IMR-90 (cell line): ENCODE results near the gene DAB1. TPM values are rescaled to one million over a fixed set of nuclear protein-coding genes. Genes with fewer than 3 reads are reported as not detected.

Source experiments
- ATAC-seq: fragments of 200-7000 bp; cut with Tn5 transposase; 2 replicates; pipeline ENCODE4 v1.9.1; 2020; ENCODE audit warnings: low read depth, mild to moderate bottlenecking, moderate library complexity
- BruUV-seq: library from RNA; stranded (reverse); fragments of 400-500 nt; replicated peaks from 2 replicates; lab custom pipeline; 2021; lab: Mats Ljungman, UMichigan
- CTCF ChIA-PET: fragments of 300-600 bp; formaldehyde crosslinking; extraction: SDS; loops from one replicate; lab custom pipeline; 2021; ENCODE audit warnings: antibody characterized with exemption; lab: Yijun Ruan, JAX
- POLR2A ChIA-PET: fragments of 300-600 bp; sonication (Branson Sonifier 250); formaldehyde crosslinking; loops from one replicate; lab custom pipeline; 2022; ENCODE audit warnings: antibody characterized with exemption; ENCODE audit not compliant: unreplicated experiment; lab: Charles Lee
- DNase-seq: peaks from one replicate; pipeline ENCODE4 v3.0.0; 2013
- H2AFZ ChIP-seq: replicated peaks from 2 replicates; pipeline ENCODE3; 2013; ENCODE audit warnings: low read length, mild to moderate bottlenecking; ENCODE audit not compliant: poor library complexity
- H2AK5ac ChIP-seq: 2 replicates; pipeline ENCODE4 v1.6.1; 2013; ENCODE audit warnings: low read depth, low read length, inconsistent platforms
- H2AK9ac ChIP-seq: replicated peaks from 2 replicates; pipeline ENCODE3; 2013; ENCODE audit warnings: mild to moderate bottlenecking, low read depth, low read length, moderate library complexity; ENCODE audit not compliant: poor library complexity
- H2BK120ac ChIP-seq: 2 replicates; pipeline ENCODE4 v1.6.1; 2013; ENCODE audit warnings: low read depth, low read length, inconsistent platforms
- H2BK15ac ChIP-seq: 3 replicates; pipeline ENCODE4 v1.6.1; 2013; ENCODE audit warnings: low read depth, low read length, inconsistent platforms
- H2BK20ac ChIP-seq: 2 replicates; pipeline ENCODE4 v1.6.1; 2013; ENCODE audit warnings: low read depth, mild to moderate bottlenecking, inconsistent platforms, low read length, moderate library complexity
- H2BK5ac ChIP-seq: 2 replicates; pipeline ENCODE4 v1.6.1; 2013; ENCODE audit warnings: mild to moderate bottlenecking, low read depth, low read length, inconsistent platforms; ENCODE audit not compliant: poor library complexity, severe bottlenecking
- H3K14ac ChIP-seq: replicated peaks from 2 replicates; pipeline ENCODE4 v1.6.1; 2013; ENCODE audit warnings: low read depth, low read length, inconsistent platforms
- H3K18ac ChIP-seq: 2 replicates; pipeline ENCODE4 v1.6.1; 2013; ENCODE audit warnings: low read depth, low read length, control low read depth
- H3K23ac ChIP-seq: 2 replicates; pipeline ENCODE4 v1.6.1; 2013; ENCODE audit warnings: low read depth, low read length, inconsistent platforms
- H3K27ac ChIP-seq: 2 replicates; pipeline ENCODE4 v1.5.1; 2013; ENCODE audit warnings: mild to moderate bottlenecking, control low read depth, low read length; ENCODE audit not compliant: insufficient read depth
- H3K27me3 ChIP-seq: 2 replicates; pipeline ENCODE4 v1.6.1; 2013; ENCODE audit warnings: low read length; ENCODE audit not compliant: control insufficient read depth, insufficient read depth
- H3K36me3 ChIP-seq: 2 replicates; pipeline ENCODE4 v1.6.1; 2013; ENCODE audit warnings: low read length, mixed read lengths; ENCODE audit not compliant: control insufficient read depth, insufficient read depth
- H3K4ac ChIP-seq: 2 replicates; pipeline ENCODE4 v1.6.1; 2013; ENCODE audit warnings: low read depth, low read length, inconsistent platforms
- H3K4me1 ChIP-seq: 2 replicates; pipeline ENCODE4 v1.6.1; 2013; ENCODE audit warnings: low read length, mixed read lengths; ENCODE audit not compliant: control insufficient read depth, insufficient read depth
- H3K4me2 ChIP-seq: 2 replicates; pipeline ENCODE4 v1.6.1; 2013; ENCODE audit warnings: low read depth, mild to moderate bottlenecking, control low read depth, low read length, moderate library complexity
- H3K4me3 ChIP-seq: 2 replicates; pipeline ENCODE4 v1.5.1; 2013; ENCODE audit warnings: low read depth, mild to moderate bottlenecking, control low read depth, low read length, moderate library complexity; ENCODE audit not compliant: insufficient read depth
- H3K56ac ChIP-seq: 2 replicates; pipeline ENCODE4 v1.6.1; 2013; ENCODE audit warnings: low read length, inconsistent platforms; ENCODE audit not compliant: insufficient read depth; ENCODE audit errors: extremely low read depth
- H3K79me1 ChIP-seq, 2 experiments: 2 replicates each; pipeline ENCODE4 v1.6.1; 2013; ENCODE audit warnings: low read length in 2 of 2, inconsistent platforms in 1 of 2, low read depth in 1 of 2
- H3K9ac ChIP-seq: 2 replicates; pipeline ENCODE4 v1.6.1; 2013; ENCODE audit warnings: low read depth, low read length, control low read depth
- H3K9me1 ChIP-seq: 2 replicates; pipeline ENCODE4 v1.6.1; 2013; ENCODE audit warnings: low read length, inconsistent platforms; ENCODE audit not compliant: insufficient read depth
- H3K9me3 ChIP-seq: 2 replicates; pipeline ENCODE4 v1.6.1; 2013; ENCODE audit warnings: low read length; ENCODE audit not compliant: control insufficient read depth, insufficient read depth
- H4K20me1 ChIP-seq: 2 replicates; pipeline ENCODE4 v1.6.1; 2013; ENCODE audit warnings: low read length, inconsistent platforms; ENCODE audit not compliant: insufficient read depth
- H4K5ac ChIP-seq: 2 replicates; pipeline ENCODE4 v1.6.1; 2013; ENCODE audit warnings: mild to moderate bottlenecking, low read depth, low read length, control low read depth
- H4K8ac ChIP-seq, 2 experiments: 2 replicates each; pipeline ENCODE4 v1.6.1; 2013; ENCODE audit warnings: low read depth in 2 of 2, low read length in 2 of 2, control low read depth in 1 of 2, inconsistent platforms in 1 of 2
- H4K91ac ChIP-seq: 2 replicates; pipeline ENCODE4 v1.6.1; 2013; ENCODE audit warnings: low read depth, low read length, inconsistent platforms; ENCODE audit not compliant: insufficient read depth
- BHLHE40 ChIP-seq: fragments of 150-350 bp; IDR thresholded peaks from 2 replicates; pipeline ENCODE4 v1.6.1; 2016; ENCODE audit warnings: mild to moderate bottlenecking, low read depth, low read length
- CEBPB ChIP-seq: IDR thresholded peaks from 2 replicates; pipeline ENCODE4 v1.6.1; 2012; ENCODE audit warnings: low read depth, low read length, improper control_type of control experiment
- CHD1 ChIP-seq: IDR thresholded peaks from 2 replicates; pipeline ENCODE4 v1.6.1; 2012; ENCODE audit warnings: low read depth, low read length, improper control_type of control experiment
- FOS ChIP-seq: fragments of 150-350 bp; IDR thresholded peaks from 2 replicates; pipeline ENCODE4 v1.6.1; 2016; ENCODE audit warnings: low read depth, low read length
- MAFK ChIP-seq: IDR thresholded peaks from 2 replicates; pipeline ENCODE4 v1.6.1; 2012; ENCODE audit warnings: low read depth, low read length, improper control_type of control experiment
- MXI1 ChIP-seq: IDR thresholded peaks from 2 replicates; pipeline ENCODE4 v1.6.1; 2012; ENCODE audit warnings: low read depth, mild to moderate bottlenecking, low read length, moderate library complexity, borderline replicate concordance
- NFE2L2 ChIP-seq: fragments of 150-350 bp; IDR thresholded peaks from 2 replicates; pipeline ENCODE4 v1.6.1; 2016; ENCODE audit warnings: low read depth, mild to moderate bottlenecking, low read length
- POLR2A ChIP-seq: IDR thresholded peaks from 2 replicates; pipeline ENCODE4 v1.6.1; 2012; ENCODE audit warnings: mild to moderate bottlenecking, low read depth, low read length
- RAD21 ChIP-seq: IDR thresholded peaks from 2 replicates; pipeline ENCODE4 v1.6.1; 2012; ENCODE audit warnings: low read length, improper control_type of control experiment
- RCOR1 ChIP-seq: IDR thresholded peaks from 2 replicates; pipeline ENCODE4 v1.6.1; 2012; ENCODE audit warnings: mild to moderate bottlenecking, low read length, improper control_type of control experiment; ENCODE audit not compliant: insufficient replicate concordance
- RFX5 ChIP-seq: IDR thresholded peaks from 2 replicates; pipeline ENCODE4 v1.8.0; 2012; ENCODE audit warnings: low read depth, mild to moderate bottlenecking, low read length, moderate library complexity
- SMC3 ChIP-seq: fragments of 150-350 bp; IDR thresholded peaks from 2 replicates; pipeline ENCODE4 v1.6.1; 2016; ENCODE audit warnings: low read depth, mild to moderate bottlenecking, antibody characterized with exemption, low read length, moderate library complexity
- WGBS, 2 experiments: methylation state at CpG; one replicate each; pipeline versions ENCODE4 v1.1.5 to v1.1.7; 2013; ENCODE audit warnings: missing lambda C conversion rate in 2 of 2; ENCODE audit not compliant: insufficient read length in 1 of 2; ENCODE audit errors: extremely low coverage in 2 of 2; 5-methylcytosine and 5-hydroxymethylcytosine counted together
- dilution Hi-C: fragments of 300-500 bp; cut with HindIII; formaldehyde crosslinking; loops from one replicate; pipeline ENCODE4 v1.14.3; 2018; ENCODE audit warnings: low sequenced_read_pairs; ENCODE audit not compliant: unreplicated experiment
- in situ Hi-C: fragments of 300-500 bp; cut with MboI; formaldehyde crosslinking; loops from 3 replicates; pipeline ENCODE4 v1.14.3; 2019; ENCODE audit warnings: low sequenced_read_pairs, inconsistent platforms, mixed read lengths
- intact Hi-C: fragments of 100-400 bp; cut with micrococcal nuclease; formaldehyde crosslinking; loops from 2 replicates; pipeline ENCODE4 v1.10.0; 2022
- polyA plus RNA-seq, 3 experiments: library from polyadenylated mRNA; depleted of rRNA; stranded (reverse); fragments of >200 nt; gene quantifications; 2 replicates each; pipeline ENCODE4 v1.2.3, GENCODE V29; 2012; ENCODE audit warnings: low replicate concordance in 1 of 3
- total RNA-seq: library from RNA; depleted of rRNA; stranded (reverse); fragments of >200 nt; gene quantifications from 2 replicates; pipeline ENCODE4 v1.2.3, GENCODE V29; 2012
- TF ChIP-seq, protein P1 (sequence below): fragments of 150-350 bp; IDR thresholded peaks from 2 replicates; pipeline ENCODE4 v1.6.1; 2016; ENCODE audit warnings: low read depth, mild to moderate bottlenecking, low read length, moderate library complexity, borderline replicate concordance
- TF ChIP-seq, protein P2 (sequence below): fragments of 150-350 bp; IDR thresholded peaks from 2 replicates; pipeline ENCODE4 v1.6.1; 2017; ENCODE audit warnings: mild to moderate bottlenecking, antibody characterized with exemption, low read length, low read depth

The DAB1 gene
- total and polyA plus RNA-seq, 2 of the 4 experiments (the other 2 are of a cell fraction), result 0.18 to 0.41 TPM

DNA sequence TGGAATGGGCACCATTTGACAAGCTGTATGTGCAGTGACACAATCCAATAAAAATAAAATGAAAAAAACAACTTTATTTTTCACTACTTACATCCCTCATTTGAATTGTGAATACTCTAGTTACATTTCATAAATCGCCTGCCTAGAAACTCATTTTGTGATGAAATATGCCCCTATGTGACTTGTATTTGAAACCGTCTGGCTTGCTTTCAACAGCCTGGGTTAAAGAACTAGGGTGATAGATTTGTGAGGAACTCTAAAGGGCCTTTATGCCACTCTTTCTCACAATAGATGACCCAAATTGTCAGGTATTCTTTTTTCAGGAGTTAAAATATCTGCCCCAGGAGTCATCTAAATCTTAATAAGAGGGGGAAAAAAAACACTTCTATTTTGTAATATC is 137.9 kb downstream of the DAB1 start:
- H3K23ac ChIP-seq, result no peak overlapping the region
- no peak overlapping the region for H3K14ac ChIP-seq
- no peaks in the 10 kb centered on the region; the same call in 1 of the 2 replicates for H3K4me1 ChIP-seq
- H2AK9ac ChIP-seq, result no peak overlapping the region
- TF ChIP-seq POLR2A (no peak), SMC3 (no peak), CHD1 (no peak), BHLHE40 (no peak), RFX5 (no peak), FOS (no peak), MXI1 (no peak), CEBPB (no peak), MAFK (no peak), NFE2L2 (no peak), RAD21 (no peak), RCOR1 (no peak)
- TF ChIP-seq, protein P1, sequence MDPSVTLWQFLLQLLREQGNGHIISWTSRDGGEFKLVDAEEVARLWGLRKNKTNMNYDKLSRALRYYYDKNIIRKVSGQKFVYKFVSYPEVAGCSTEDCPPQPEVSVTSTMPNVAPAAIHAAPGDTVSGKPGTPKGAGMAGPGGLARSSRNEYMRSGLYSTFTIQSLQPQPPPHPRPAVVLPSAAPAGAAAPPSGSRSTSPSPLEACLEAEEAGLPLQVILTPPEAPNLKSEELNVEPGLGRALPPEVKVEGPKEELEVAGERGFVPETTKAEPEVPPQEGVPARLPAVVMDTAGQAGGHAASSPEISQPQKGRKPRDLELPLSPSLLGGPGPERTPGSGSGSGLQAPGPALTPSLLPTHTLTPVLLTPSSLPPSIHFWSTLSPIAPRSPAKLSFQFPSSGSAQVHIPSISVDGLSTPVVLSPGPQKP, result no peak
- TF ChIP-seq, protein P2, sequence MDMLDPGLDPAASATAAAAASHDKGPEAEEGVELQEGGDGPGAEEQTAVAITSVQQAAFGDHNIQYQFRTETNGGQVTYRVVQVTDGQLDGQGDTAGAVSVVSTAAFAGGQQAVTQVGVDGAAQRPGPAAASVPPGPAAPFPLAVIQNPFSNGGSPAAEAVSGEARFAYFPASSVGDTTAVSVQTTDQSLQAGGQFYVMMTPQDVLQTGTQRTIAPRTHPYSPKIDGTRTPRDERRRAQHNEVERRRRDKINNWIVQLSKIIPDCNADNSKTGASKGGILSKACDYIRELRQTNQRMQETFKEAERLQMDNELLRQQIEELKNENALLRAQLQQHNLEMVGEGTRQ, result no peak
- no peak overlapping the region for H3K27ac ChIP-seq
- no peaks in the 10 kb centered on the region for H4K20me1 ChIP-seq
- H3K36me3 ChIP-seq, result no peaks in the 10 kb centered on the region
- ATAC-seq (no peak), DNase-seq (no peak)
- in situ Hi-C loops (no loop called here), intact Hi-C loops (no loop called here), dilution Hi-C loops (no loop called here)
- no peak overlapping the region for H3K56ac ChIP-seq
- H2AFZ ChIP-seq, result no peak overlapping the region
- no peak overlapping the region for H3K4me3 ChIP-seq
- H3K79me1 ChIP-seq, result no peaks in the 10 kb centered on the region
- CTCF ChIA-PET, result no interaction called here
- H3K4me2 ChIP-seq, result no peak overlapping the region
- H3K18ac ChIP-seq, result no peak overlapping the region
- no peak overlapping the region for H3K4ac ChIP-seq
- H3K9ac ChIP-seq, result no peak overlapping the region
- no TSS peak for BruUV-seq
- no peak overlapping the region for H2BK20ac ChIP-seq
- no peak overlapping the region for H4K91ac ChIP-seq
- no peak overlapping the region for H2BK120ac ChIP-seq
- no peak overlapping the region for H2BK15ac ChIP-seq
- POLR2A ChIA-PET, result no interaction called here
- H2AK5ac ChIP-seq, result no peak overlapping the region
- no peak overlapping the region for H4K5ac ChIP-seq
- WGBS, 2 experiments, result no CpG with 5 or more reads among the region's 2 CpGs
- H4K8ac ChIP-seq, result no peak overlapping the region
- no peaks in the 10 kb centered on the region for H3K27me3 ChIP-seq
- no peak overlapping the region for H2BK5ac ChIP-seq
- H3K9me3 ChIP-seq, result no peaks in the 10 kb centered on the region
- no peaks in the 10 kb centered on the region for H3K9me1 ChIP-seq
